HG03095 (cell line): ENCODE results near the gene INPP4B.

Source experiments
- ATAC-seq: cut with Tn5 transposase; IDR thresholded peaks from one replicate; pipeline ENCODE4 v1.9.1; 2021; ENCODE audit warnings: moderate library complexity; ENCODE audit not compliant: unreplicated experiment

INPP4B gene

GRCh38 chr4:142044271-142044670 is 801.8 kb downstream of the INPP4B start:
- no peak for ATAC-seq

- no peak for ATAC-seq
Measured at GRCh38 chr4:142043509-142043908, 802.6 kb downstream of the INPP4B start.

DNA sequence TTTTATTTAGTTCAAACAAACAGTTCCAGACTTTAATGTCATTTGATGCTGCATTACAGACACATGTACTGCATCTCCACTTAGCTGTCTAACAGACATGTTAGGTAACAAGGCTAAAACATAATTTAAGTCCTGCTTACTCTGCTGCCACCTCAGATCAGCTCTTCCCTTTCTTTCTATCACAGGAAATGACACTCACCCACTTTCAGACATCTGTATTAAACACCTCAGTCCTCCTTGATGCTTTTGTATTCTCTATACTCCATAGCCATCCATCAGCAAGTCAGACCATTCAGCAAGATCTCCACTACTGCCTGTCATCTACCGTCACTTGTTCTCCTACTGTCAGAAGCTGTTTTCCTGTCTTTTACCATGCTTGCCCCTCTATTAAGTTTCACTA is 804.3 kb downstream of the INPP4B start:
- ATAC-seq = no peak

GRCh38 chr4:142040043-142040442 is 806.1 kb downstream of the INPP4B start:
- ATAC-seq = no peak

GRCh38 chr4:142036795-142037583 is 809.1 kb downstream of the INPP4B start:
- no peak for ATAC-seq

DNA sequence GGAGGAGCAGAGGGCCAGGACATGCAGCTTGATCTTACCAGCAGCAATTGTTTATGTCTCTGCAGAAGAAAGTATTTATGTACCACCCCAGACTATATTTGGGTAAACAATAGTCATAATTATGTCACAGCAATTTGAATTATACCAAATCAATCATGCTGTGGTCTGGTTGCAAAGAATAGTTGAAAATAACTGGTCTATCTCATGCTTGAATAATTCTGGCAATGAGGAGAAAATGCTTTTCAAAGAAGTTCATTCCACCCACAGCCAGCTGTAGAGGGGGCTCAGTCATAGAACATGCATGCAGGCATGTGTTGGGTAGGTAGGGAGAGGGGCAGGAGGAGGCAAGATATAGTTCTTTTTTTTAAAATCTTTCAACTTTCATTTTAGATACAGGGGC is 810.5 kb downstream of the INPP4B start:
- no peak for ATAC-seq

DNA sequence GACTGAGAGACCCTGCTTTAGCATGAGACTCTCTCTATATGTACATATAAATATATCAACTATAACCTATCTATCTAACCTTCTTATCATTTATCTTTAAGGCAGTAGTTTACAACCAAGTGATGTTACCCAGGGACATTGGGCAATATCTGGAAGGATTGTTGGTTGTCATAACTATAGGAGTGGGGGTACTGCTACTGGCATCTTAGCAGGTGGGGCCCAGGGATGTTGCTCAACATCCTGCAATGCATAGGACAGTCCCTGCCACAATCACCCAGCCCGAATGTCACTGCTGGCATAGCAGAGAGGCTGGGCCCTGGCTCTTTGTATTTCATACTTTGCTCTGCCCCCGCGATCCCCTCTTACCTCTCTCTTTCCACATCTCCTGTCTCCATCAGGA is 812.0 kb downstream of the INPP4B start:
- no peak for ATAC-seq

- ATAC-seq = no peak
Measured at GRCh38 chr4:142030010-142030409, 816.1 kb downstream of the INPP4B start.

DNA sequence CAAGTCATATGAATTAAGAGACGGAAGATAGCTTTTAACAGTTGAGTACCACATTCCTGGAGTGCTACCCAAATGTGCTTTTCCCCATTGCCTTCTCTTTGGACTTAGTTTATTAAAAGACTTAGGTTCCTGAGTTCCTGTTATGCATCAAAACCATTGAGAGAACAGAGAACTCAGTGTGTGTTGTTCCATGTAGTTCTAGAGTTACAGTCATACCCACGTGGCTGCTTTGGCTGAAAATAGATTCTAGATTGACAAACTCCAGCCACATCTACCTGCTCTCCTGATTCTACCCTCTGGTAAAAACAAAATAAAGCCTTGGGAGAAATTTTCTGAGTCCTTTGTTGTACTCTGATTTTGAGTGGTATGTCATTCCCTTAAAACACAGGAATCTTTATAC is 824.3 kb downstream of the INPP4B start:
- ATAC-seq = no peak

DNA sequence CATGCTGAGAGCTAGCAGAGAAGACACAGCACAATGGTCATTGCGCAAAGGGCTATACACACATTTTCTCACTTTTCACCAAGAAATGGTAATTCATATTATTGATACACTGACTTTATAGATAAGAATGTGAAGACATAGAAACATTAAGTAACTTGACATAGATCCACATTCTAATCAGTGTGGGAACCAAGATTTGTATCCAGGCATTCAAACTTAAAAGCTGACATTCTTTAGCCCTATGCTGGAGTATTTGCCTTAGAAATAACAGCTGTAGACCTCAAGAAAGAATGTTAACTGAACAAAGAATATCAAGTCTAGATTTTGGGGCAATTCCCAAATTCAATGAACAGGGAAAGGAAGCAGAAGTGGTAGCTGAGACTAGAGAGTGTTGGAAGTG is 824.9 kb downstream of the INPP4B start:
- no peak for ATAC-seq

- no peak for ATAC-seq
Measured at GRCh38 chr4:142016031-142016430, 830.1 kb downstream of the INPP4B start.

DNA sequence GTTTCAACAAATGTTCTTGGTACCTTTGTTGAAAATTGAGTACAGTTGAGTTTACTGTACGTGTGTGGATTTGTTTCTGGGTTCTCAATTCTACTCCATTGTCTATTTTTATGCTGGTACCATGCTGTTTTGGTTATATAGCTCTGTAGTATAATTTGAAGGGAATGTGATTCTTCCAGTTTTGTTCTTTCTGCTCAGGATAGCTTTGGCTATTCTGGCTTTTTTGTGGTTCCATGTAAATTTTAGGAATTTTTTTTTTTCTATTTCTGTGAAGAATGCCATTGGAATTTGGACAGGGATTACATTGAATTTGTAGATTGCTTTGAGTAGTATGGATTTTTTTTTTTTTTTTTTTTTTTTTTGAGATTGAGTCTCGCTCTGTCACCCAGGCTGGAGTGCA is 836.4 kb downstream of the INPP4B start:
- ATAC-seq = no peak

DNA sequence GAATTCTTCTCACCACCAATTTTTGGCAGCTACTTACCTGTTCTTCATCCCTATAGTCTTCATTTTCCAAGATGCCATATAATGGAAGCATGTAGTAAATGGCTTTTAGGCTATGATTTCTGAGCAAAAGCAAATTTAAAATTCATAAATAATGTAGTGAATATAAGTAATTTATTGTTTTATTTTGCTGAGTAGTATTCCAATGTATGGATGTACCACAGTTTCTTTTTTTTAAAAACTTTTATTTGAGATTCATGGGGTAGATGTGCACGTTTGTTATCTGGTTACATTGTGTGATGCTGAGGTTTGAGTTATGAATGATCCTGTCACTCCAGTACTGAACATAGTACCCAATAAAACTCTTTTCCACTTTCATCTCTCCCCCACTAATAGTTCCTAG is 840.6 kb downstream of the INPP4B start:
- ATAC-seq = no peak

DNA sequence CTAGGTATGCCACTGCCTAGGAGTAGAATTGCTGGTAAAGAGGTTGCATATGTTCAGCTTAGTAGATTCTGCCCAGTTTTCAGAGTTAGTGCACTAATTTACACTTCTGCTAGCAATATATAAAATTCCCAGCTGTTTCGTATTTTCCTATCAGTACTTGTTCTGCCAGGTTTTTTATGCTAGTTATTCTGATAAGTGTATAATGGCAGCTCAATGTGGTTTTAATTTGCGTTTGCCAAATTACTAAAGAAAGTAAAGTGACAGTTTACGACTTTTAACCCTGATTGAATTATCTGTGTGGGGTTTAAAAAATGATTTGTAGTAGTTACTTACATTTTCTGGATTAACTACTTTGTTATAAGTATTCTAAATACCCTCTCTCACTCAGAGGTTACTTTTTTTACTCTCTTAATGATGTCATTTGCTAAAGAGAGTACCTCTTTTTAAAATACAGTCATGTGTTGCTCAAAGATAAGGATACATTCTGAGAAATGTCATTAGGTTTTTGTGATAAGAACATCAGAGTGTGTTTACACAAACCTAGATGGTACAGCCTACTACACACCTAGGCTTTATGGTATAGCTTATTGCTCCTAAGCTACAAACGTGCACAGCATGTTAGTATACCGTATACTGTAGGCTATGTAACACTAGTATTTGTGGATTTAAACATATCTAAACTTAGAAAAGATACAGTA is 846.5 kb downstream of the INPP4B start:
- no peak for ATAC-seq

DNA sequence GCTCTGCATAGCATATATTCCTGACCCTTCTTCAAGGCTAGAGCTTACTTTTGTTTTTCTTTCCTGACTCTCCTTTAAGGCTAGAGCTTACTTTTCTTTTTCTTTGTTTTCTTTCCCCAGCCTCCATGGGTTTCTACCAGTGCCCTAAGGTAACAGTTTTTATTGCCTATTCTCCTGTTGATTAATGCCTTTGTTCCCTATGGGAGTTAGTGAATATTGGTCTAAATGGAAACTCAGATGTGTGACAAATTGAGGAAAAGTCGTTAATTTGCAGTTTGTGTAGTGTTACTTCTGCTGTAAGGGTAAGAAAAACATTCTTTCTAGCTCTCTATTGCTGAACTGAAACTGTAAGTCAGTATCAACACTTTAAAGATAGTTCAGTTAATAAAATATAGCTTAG is 851.0 kb downstream of the INPP4B start:
- no peak for ATAC-seq

DNA sequence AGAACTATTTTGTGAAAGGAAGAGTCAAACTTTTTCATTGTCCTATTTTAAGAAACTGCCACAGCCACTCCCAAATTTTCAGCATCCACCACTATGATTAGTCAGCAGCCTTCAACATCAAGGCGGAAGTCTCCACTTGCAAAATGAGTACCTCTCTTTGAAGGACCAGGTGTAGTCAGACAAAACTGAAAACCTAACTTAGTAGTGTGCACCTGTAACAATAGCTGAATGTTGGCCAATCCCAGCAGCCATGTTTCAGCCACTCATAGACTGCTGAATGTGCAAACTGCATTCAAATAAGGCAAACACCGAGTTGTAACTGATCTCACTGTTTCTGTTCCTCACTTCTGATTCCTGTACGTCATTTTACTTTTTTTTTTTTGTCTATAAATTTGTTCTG is 868.7 kb downstream of the INPP4B start:
- ATAC-seq = no peak
